NCI-H1092 (cell line): ENCODE measurements around the gene SMAD3.
"Not testable (repeated sequence)": the region's sequence is repeated elsewhere in the genome, so short reads cannot be mapped to it uniquely, and the experiment has no call there.

ENCODE experiments used
- DNase-seq: peaks from one replicate; lab custom pipeline; 2025; lab: John Stamatoyannopoulos, UW

The SMAD3 gene

GRCh38 chr15:67065531-67066005, at the start of gene SMAD3:
TSS of gene SMAD3 (plus strand) at chr15:67065602. CDS start at chr15:67066155, 553 bp downstream.
- no peak for DNase-seq

- DNase-seq: no peak
These were observed 48.1 kb upstream of the SMAD3 start for GRCh38 chr15:67017311-67017710.

- DNase-seq: no peak
These were observed 47.4 kb upstream of the SMAD3 start for GRCh38 chr15:67018026-67018425.

GRCh38 chr15:67018441-67018840, 47.0 kb upstream of the SMAD3 start:
- DNase-seq: no peak

- no peak for DNase-seq
These were observed 46.3 kb upstream of the SMAD3 start for GRCh38 chr15:67019069-67019468.

- DNase-seq: no peak
These were observed 45.4 kb upstream of the SMAD3 start for GRCh38 chr15:67019884-67020520.

- DNase-seq: not testable (repeated sequence)
These were observed 44.7 kb upstream of the SMAD3 start for GRCh38 chr15:67020668-67021067.

GRCh38 chr15:67021455-67021854, 43.9 kb upstream of the SMAD3 start:
- DNase-seq: no peak

- DNase-seq: no peak
These were observed 42.8 kb upstream of the SMAD3 start for GRCh38 chr15:67022587-67023105.

GRCh38 chr15:67023517-67024313, 41.7 kb upstream of the SMAD3 start:
- DNase-seq: no peak

- DNase-seq: no peak
These were observed 40.9 kb upstream of the SMAD3 start for GRCh38 chr15:67024314-67024997.

GRCh38 chr15:67024998-67025368, 40.4 kb upstream of the SMAD3 start:
- no peak for DNase-seq

- DNase-seq: no peak
These were observed 39.4 kb upstream of the SMAD3 start for GRCh38 chr15:67025719-67026609.

- no peak for DNase-seq
These were observed 38.8 kb upstream of the SMAD3 start for GRCh38 chr15:67026610-67026967.

GRCh38 chr15:67028440-67028839, 37.0 kb upstream of the SMAD3 start:
- DNase-seq: not testable (repeated sequence)

- DNase-seq: peak; percentile 60
These were observed 35.2 kb upstream of the SMAD3 start for GRCh38 chr15:67030036-67030762.

- DNase-seq: no peak
These were observed 34.1 kb upstream of the SMAD3 start for GRCh38 chr15:67031331-67031730.

- DNase-seq: no peak
These were observed 32.8 kb upstream of the SMAD3 start for GRCh38 chr15:67032608-67033007.

- no peak for DNase-seq
These were observed 32.4 kb upstream of the SMAD3 start for GRCh38 chr15:67033012-67033411.

GRCh38 chr15:67033571-67034044, 31.8 kb upstream of the SMAD3 start:
- DNase-seq: no peak

- no peak for DNase-seq
These were observed 29.5 kb upstream of the SMAD3 start for GRCh38 chr15:67035886-67036285.
